PC-9 (cell line): ENCODE results near the gene NHS.

Source experiments
- EZH2 ChIP-seq: fragments of 200-600 bp; sonication (generic); IDR thresholded peaks from 2 replicates; pipeline ENCODE4 v1.8.0; 2017; ENCODE audit warnings: antibody characterized with exemption, low read depth
- TF ChIP-seq, protein P1 (sequence below): fragments of 200-600 bp; sonication (generic); conservative IDR thresholded peaks from 2 replicates; pipeline ENCODE4 v1.6.1; 2017; ENCODE audit warnings: mixed run types, antibody characterized with exemption, mild to moderate bottlenecking, moderate library complexity

GRCh38 chrX:17644001-17644400 is 269.0 kb downstream of the NHS start:
- TF ChIP-seq, protein P1, sequence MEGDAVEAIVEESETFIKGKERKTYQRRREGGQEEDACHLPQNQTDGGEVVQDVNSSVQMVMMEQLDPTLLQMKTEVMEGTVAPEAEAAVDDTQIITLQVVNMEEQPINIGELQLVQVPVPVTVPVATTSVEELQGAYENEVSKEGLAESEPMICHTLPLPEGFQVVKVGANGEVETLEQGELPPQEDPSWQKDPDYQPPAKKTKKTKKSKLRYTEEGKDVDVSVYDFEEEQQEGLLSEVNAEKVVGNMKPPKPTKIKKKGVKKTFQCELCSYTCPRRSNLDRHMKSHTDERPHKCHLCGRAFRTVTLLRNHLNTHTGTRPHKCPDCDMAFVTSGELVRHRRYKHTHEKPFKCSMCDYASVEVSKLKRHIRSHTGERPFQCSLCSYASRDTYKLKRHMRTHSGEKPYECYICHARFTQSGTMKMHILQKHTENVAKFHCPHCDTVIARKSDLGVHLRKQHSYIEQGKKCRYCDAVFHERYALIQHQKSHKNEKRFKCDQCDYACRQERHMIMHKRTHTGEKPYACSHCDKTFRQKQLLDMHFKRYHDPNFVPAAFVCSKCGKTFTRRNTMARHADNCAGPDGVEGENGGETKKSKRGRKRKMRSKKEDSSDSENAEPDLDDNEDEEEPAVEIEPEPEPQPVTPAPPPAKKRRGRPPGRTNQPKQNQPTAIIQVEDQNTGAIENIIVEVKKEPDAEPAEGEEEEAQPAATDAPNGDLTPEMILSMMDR: no peak
- TF ChIP-seq EZH2: no peak
